Choroid plexus epithelial cell (primary cell): Measurements from ENCODE around the gene NCAPH2.

Experiments
- DNase-seq: peaks from one replicate; pipeline ENCODE4 v3.0.0-alpha.2; 2010; ENCODE audit warnings: low read depth
- H3K4me3 ChIP-seq: 2 replicates; pipeline ENCODE4 v1.5.1; 2011; ENCODE audit warnings: low read depth, mild to moderate bottlenecking, control low read depth, low read length, moderate library complexity
- TF ChIP-seq, protein P1 (sequence below): conservative IDR thresholded peaks from 2 replicates; pipeline ENCODE4 v1.5.1; 2011; ENCODE audit warnings: low read depth, mild to moderate bottlenecking, control low read depth, inconsistent platforms, low read length, moderate library complexity

Gene NCAPH2

GRCh38 chr22:50463188-50463900 is 44.7 kb upstream of the NCAPH2 start:
- no peak for DNase-seq
- no peak overlapping the region for H3K4me3 ChIP-seq
- TF ChIP-seq, protein P1, sequence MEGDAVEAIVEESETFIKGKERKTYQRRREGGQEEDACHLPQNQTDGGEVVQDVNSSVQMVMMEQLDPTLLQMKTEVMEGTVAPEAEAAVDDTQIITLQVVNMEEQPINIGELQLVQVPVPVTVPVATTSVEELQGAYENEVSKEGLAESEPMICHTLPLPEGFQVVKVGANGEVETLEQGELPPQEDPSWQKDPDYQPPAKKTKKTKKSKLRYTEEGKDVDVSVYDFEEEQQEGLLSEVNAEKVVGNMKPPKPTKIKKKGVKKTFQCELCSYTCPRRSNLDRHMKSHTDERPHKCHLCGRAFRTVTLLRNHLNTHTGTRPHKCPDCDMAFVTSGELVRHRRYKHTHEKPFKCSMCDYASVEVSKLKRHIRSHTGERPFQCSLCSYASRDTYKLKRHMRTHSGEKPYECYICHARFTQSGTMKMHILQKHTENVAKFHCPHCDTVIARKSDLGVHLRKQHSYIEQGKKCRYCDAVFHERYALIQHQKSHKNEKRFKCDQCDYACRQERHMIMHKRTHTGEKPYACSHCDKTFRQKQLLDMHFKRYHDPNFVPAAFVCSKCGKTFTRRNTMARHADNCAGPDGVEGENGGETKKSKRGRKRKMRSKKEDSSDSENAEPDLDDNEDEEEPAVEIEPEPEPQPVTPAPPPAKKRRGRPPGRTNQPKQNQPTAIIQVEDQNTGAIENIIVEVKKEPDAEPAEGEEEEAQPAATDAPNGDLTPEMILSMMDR, result no peak

- TF ChIP-seq, protein P1, result no peak
- DNase-seq, result no peak
- H3K4me3 ChIP-seq, result no peak overlapping the region
These were observed 43.6 kb upstream of the NCAPH2 start for GRCh38 chr22:50464451-50464850.

- H3K4me3 ChIP-seq, result no peak overlapping the region
- TF ChIP-seq, protein P1, result no peak
- DNase-seq, result no peak
These were observed 42.7 kb upstream of the NCAPH2 start for GRCh38 chr22:50465066-50465930.

DNA sequence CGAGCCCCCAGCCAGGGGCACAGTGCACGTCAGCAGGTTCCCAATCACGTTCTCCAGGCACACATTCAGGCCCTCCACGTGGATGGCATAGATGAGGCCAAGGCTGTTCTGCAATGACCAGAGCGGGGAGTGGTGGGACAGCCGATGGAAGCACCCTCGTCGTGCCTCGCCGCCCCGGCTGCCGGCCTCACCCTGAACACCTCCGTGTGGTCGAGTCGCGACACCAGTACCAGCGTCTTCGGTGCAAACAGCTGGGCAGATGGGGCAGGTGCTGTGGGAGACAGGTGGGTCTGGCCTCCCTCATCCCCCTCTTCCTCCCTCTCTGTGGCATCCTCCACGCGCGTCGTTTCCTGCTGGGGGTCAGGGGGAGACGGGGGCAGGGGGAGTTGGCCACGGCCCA is 40.7 kb upstream of the NCAPH2 start:
- DNase-seq, result no peak
- H3K4me3 ChIP-seq, result no peak overlapping the region
- TF ChIP-seq, protein P1, result no peak

DNA sequence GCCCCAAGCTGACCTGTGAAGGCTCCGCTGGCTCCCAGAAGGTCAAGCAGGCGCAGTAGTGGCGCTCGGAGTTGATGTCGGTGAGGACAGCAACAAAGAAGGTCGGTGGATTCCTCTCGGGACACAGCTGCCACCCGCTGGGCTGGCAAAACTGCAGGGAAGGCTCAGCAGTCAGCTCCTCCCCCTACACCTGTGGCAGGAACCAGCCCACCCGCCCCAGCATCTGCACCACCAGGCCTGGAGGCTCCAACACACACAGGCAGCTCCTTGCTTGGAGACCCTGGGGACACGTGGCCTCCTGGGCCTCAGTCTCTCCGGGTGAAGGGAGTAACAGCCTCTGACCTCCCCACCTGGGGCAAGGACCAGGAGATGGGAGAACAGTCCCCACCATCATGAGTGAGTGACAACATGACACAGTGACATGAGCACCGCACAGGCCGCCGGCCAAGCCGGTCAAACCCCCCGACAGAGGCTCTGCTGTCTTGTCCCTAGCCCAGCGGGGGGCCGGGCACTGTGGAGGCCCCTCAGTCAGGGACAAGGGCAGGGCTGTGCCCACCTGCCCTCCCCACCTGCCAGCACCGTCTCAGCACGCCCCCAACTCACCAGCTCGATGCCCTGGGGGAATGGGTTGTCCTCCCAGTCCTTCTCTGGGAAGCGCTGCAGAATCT is 40.1 kb upstream of the NCAPH2 start:
- DNase-seq, result no peak
- TF ChIP-seq, protein P1, result no peak
- H3K4me3 ChIP-seq, result no peak overlapping the region

- TF ChIP-seq, protein P1, result no peak
- H3K4me3 ChIP-seq, result no peak overlapping the region
- no peak for DNase-seq
These were observed 39.4 kb upstream of the NCAPH2 start for GRCh38 chr22:50468626-50469025.
